Posterior cingulate gyrus (tissue), 11 donors: ENCODE measurements around the gene NCAN.
A peak's percentile ranks its signal among the peaks of the same experiment; 100 is the strongest.
"Not testable (repeated sequence)": the region's sequence is repeated elsewhere in the genome, so short reads cannot be mapped to it uniquely, and the experiment has no call there.

Experiments used
- DNase-seq, 10 donors: peaks; one replicate each; pipeline versions ENCODE4 v3.0.0 to v3.0.0-alpha.2; 2020 to 2021; ENCODE audit warnings: mixed read lengths in 3 of 10
- intact Hi-C: fragments of 100-400 bp; cut with DNase I; formaldehyde crosslinking; loops from one replicate; pipeline ENCODE4 v1.15.1; 2023

The NCAN gene

GRCh38 chr19:19192910-19193423, 18.8 kb upstream of the NCAN start:
- intact Hi-C loops: loop anchor here (1.0 kb wide), 1 partner anchor 10 kb away; the partner anchor contains the start of gene NR2C2AP
- no peak for DNase-seq

- no peak for DNase-seq
- intact Hi-C loops: no loop called here
Observed at GRCh38 chr19:19193926-19194325, 17.8 kb upstream of the NCAN start.

GRCh38 chr19:19201697-19202630, 9.8 kb upstream of the NCAN start:
- DNase-seq: no peak
- intact Hi-C loops: loop anchor here (5.0 kb wide), 1 partner anchor 120 kb away; the partner anchor contains the start of genes MAU2 and SUGP1

GRCh38 chr19:19202707-19203011, 9.1 kb upstream of the NCAN start:
- intact Hi-C loops: loop anchor here (1.0 to 5.0 kb wide), 2 partner anchors 10 to 120 kb away; partner anchors contain the start of genes BORCS8, MAU2, RFXANK and SUGP1
- DNase-seq: no peak

- intact Hi-C loops: loop anchor here (1.0 to 5.0 kb wide), 2 partner anchors 11 to 119 kb away; partner anchors contain the start of genes BORCS8, MAU2, RFXANK and SUGP1
- peak; percentile 85 to 99 (median 92) for DNase-seq
Observed at GRCh38 chr19:19203012-19203856, 8.5 kb upstream of the NCAN start, which contains the start of gene NR2C2AP. NR2C2AP (minus strand) TSS chr19:19203414; CDS start chr19:19203060, 354 bp downstream.

GRCh38 chr19:19204181-19204580, 7.6 kb upstream of the NCAN start:
- intact Hi-C loops: loop anchor here (5.0 kb wide), 1 partner anchor 118 kb away; the partner anchor contains the start of genes MAU2 and SUGP1

GRCh38 chr19:19205416-19206410, 6.0 kb upstream of the NCAN start:
- peak in 8 of 10 donors; percentile 14 to 90 (median 57) for DNase-seq
- intact Hi-C loops: no loop called here

More at GRCh38 chr19:19204181-19204580, 7.6 kb upstream of the NCAN start:
- DNase-seq: no peak

GRCh38 chr19:19206938-19207337, 4.8 kb upstream of the NCAN start:
- no peak for DNase-seq
- intact Hi-C loops: no loop called here

GRCh38 chr19:19207637-19208572, 3.9 kb upstream of the NCAN start:
- DNase-seq: peak in 7 of 10 donors; percentile 12 to 84 (median 49)
- intact Hi-C loops: no loop called here

- no peak for DNase-seq
Observed at GRCh38 chr19:19209372-19209771, 2.4 kb upstream of the NCAN start.

GRCh38 chr19:19212916-19213315, 1.2 kb downstream of the NCAN start:
- DNase-seq: no peak
- intact Hi-C loops: no loop called here

More at GRCh38 chr19:19209372-19209771, 2.4 kb upstream of the NCAN start:
- intact Hi-C loops: no loop called here

- intact Hi-C loops: no loop called here
- peak in 1 of 10 donors; percentile 23 for DNase-seq
Observed at GRCh38 chr19:19213426-19214158, 1.8 kb downstream of the NCAN start.

GRCh38 chr19:19214159-19214490, 2.4 kb downstream of the NCAN start:
- peak in 4 of 10 donors; percentile 27 to 88 (median 62) for DNase-seq
- intact Hi-C loops: no loop called here

- intact Hi-C loops: no loop called here
- DNase-seq: no peak
Observed at GRCh38 chr19:19214892-19215291, 3.1 kb downstream of the NCAN start.

GRCh38 chr19:19215792-19216191, 4.0 kb downstream of the NCAN start:
- intact Hi-C loops: no loop called here
- DNase-seq: no peak

GRCh38 chr19:19217099-19217498, 5.3 kb downstream of the NCAN start:
- intact Hi-C loops: no loop called here
- DNase-seq: no peak

GRCh38 chr19:19218911-19219310, 7.2 kb downstream of the NCAN start:
- DNase-seq: no peak
- intact Hi-C loops: no loop called here

GRCh38 chr19:19221000-19221399, 9.2 kb downstream of the NCAN start:
- intact Hi-C loops: not testable (repeated sequence)

More at GRCh38 chr19:19221000-19221399, 9.2 kb downstream of the NCAN start:
- not testable (repeated sequence) for DNase-seq
